Colonic mucosa (tissue), 4 donors: ENCODE data around the gene SORCS3. TPM values are rescaled to one million over a fixed set of nuclear protein-coding genes. Genes with fewer than 3 reads are reported as not detected.

Experiments used
- DNase-seq: peaks from one replicate; pipeline ENCODE4 v3.0.0-alpha.2; 2020
- H3K27ac ChIP-seq: fragments of 200-600 bp; one replicate; pipeline ENCODE4 v1.8.0; 2021
- H3K27me3 ChIP-seq: fragments of 200-600 bp; one replicate; pipeline ENCODE4 v1.8.0; 2021
- H3K36me3 ChIP-seq: fragments of 200-600 bp; one replicate; pipeline ENCODE4 v1.8.0; 2021
- H3K4me1 ChIP-seq: fragments of 200-600 bp; one replicate; pipeline ENCODE4 v1.8.0; 2021; ENCODE audit warnings: mild to moderate bottlenecking
- H3K4me3 ChIP-seq: fragments of 200-600 bp; one replicate; pipeline ENCODE4 v1.8.0; 2021
- H3K9ac ChIP-seq, 2 donors: one replicate each; pipeline ENCODE4 v1.7.0; 2013; ENCODE audit warnings: control low read depth in 2 of 2, low read depth in 2 of 2, low read length in 2 of 2
- H3K9me3 ChIP-seq: fragments of 200-600 bp; one replicate; pipeline ENCODE4 v1.8.0; 2021
- intact Hi-C: fragments of 100-400 bp; cut with DNase I; formaldehyde crosslinking; loops from one replicate; pipeline ENCODE4 v1.14.1; 2022
- total RNA-seq, 2 donors: library from RNA; stranded (reverse); fragmentation: NEBNext Ultra II Directional in 1 of 2; extraction: Animal tissue kit (Norgen Biotek cat#: 25700) in 1 of 2; gene quantifications; one replicate each; pipeline ENCODE4 v1.2.1, GENCODE V29; 2021
- TF ChIP-seq, protein P1 (sequence below): fragments of 200-600 bp; IDR thresholded peaks from one replicate; pipeline ENCODE4 v1.8.0; 2022; ENCODE audit warnings: antibody characterized with exemption, mild to moderate bottlenecking
- donor health status: healthy.
- donor health status: DM: no; HTN: no; CAD: no.
- donor health status: DM: no; HTN: no; CAD: no.

Gene SORCS3
- total RNA-seq, 2 donors from 2014 or later = 0.08 TPM; not detected in 1

GRCh38 chr10:104777086-104777799 is 136.2 kb downstream of the SORCS3 start:
- H3K9me3 ChIP-seq = no peaks in the 10 kb centered on the region
- no peaks in the 10 kb centered on the region for H3K36me3 ChIP-seq
- no peak overlapping the region for H3K9ac ChIP-seq
- DNase-seq = no peak
- H3K27me3 ChIP-seq = no peaks in the 10 kb centered on the region
- no peak overlapping the region for H3K4me3 ChIP-seq
- TF ChIP-seq, protein P1, sequence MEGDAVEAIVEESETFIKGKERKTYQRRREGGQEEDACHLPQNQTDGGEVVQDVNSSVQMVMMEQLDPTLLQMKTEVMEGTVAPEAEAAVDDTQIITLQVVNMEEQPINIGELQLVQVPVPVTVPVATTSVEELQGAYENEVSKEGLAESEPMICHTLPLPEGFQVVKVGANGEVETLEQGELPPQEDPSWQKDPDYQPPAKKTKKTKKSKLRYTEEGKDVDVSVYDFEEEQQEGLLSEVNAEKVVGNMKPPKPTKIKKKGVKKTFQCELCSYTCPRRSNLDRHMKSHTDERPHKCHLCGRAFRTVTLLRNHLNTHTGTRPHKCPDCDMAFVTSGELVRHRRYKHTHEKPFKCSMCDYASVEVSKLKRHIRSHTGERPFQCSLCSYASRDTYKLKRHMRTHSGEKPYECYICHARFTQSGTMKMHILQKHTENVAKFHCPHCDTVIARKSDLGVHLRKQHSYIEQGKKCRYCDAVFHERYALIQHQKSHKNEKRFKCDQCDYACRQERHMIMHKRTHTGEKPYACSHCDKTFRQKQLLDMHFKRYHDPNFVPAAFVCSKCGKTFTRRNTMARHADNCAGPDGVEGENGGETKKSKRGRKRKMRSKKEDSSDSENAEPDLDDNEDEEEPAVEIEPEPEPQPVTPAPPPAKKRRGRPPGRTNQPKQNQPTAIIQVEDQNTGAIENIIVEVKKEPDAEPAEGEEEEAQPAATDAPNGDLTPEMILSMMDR = no peak
- no peaks in the 10 kb centered on the region for H3K4me1 ChIP-seq
- no peak overlapping the region for H3K27ac ChIP-seq
- intact Hi-C loops = no loop called here

GRCh38 chr10:104778371-104778770 is 137.3 kb downstream of the SORCS3 start:
- TF ChIP-seq, protein P1 = no peak

DNA sequence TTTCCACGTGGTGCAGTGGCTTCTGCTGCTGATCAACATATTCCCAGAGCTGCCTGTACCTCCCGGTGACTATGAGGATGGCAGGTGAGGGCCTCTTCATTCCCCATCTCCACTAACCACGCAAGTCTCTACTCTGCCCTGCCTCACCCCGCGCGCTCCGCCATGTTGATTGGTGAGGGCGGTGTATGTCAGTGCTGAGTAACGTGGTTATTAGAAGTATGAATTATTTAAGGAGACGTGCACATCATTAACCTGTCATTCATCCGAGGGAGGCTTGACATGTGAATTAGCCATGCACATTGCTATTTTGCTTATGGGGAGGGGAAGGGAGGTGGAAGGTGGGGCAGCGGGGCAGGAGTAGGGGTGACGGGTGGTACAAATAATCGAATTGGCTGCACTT is 138.6 kb downstream of the SORCS3 start:
- H3K4me1 ChIP-seq = no peaks in the 10 kb centered on the region
- no peak overlapping the region for H3K27ac ChIP-seq
- no peak overlapping the region for H3K4me3 ChIP-seq
- DNase-seq = no peak
- no peak overlapping the region for H3K9ac ChIP-seq
- no peaks in the 10 kb centered on the region for H3K36me3 ChIP-seq
- TF ChIP-seq, protein P1 = no peak
- no peaks in the 10 kb centered on the region for H3K9me3 ChIP-seq
- H3K27me3 ChIP-seq = no peaks in the 10 kb centered on the region
- intact Hi-C loops = no loop called here

More at GRCh38 chr10:104778371-104778770, 137.3 kb downstream of the SORCS3 start:
- Histone ChIP-seq H3K9ac (no peak overlapping the region), H3K4me1 (no peaks in the 10 kb centered on the region), H3K9me3 (no peaks in the 10 kb centered on the region), H3K27me3 (no peaks in the 10 kb centered on the region), H3K27ac (no peak overlapping the region), H3K4me3 (no peak overlapping the region), H3K36me3 (no peaks in the 10 kb centered on the region)
- DNase-seq = no peak
- intact Hi-C loops = no loop called here

DNA sequence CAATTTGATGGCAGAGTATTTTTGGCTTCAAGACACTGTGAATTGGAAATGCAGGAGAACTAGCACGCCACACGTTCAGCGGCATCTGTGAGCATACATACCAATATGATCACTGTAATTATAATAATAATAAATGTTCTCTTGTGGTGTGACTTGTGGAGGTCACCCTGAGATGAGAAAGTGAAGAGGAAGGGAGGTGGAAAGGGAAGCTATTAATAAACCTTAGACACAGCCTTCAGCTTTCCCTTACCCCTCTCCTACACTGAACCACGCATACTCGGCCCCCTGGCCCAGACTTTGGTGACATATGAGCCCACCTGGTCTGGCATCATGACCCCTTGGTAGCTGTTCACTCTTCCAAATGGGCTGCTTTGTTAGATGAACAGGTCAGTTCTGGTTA is 139.1 kb downstream of the SORCS3 start:
- no peak for DNase-seq
- intact Hi-C loops = no loop called here

GRCh38 chr10:104780946-104781595 is 140.0 kb downstream of the SORCS3 start:
- no peak overlapping the region for H3K9ac ChIP-seq
- H3K4me1 ChIP-seq = no peaks in the 10 kb centered on the region
- TF ChIP-seq, protein P1 = no peak
- no peaks in the 10 kb centered on the region for H3K27me3 ChIP-seq
- H3K36me3 ChIP-seq = no peaks in the 10 kb centered on the region
- H3K9me3 ChIP-seq = no peaks in the 10 kb centered on the region
- no peak for DNase-seq
- no peak overlapping the region for H3K27ac ChIP-seq
- intact Hi-C loops = no loop called here
- no peak overlapping the region for H3K4me3 ChIP-seq

More for the DNA sequence above, 139.1 kb downstream of the SORCS3 start:
- no peak overlapping the region for H3K4me3 ChIP-seq
- TF ChIP-seq, protein P1 = no peak
- H3K36me3 ChIP-seq = no peaks in the 10 kb centered on the region
- H3K4me1 ChIP-seq = no peaks in the 10 kb centered on the region
- H3K27ac ChIP-seq = no peak overlapping the region
- H3K27me3 ChIP-seq = no peaks in the 10 kb centered on the region
- no peaks in the 10 kb centered on the region for H3K9me3 ChIP-seq
- H3K9ac ChIP-seq = no peak overlapping the region
